HG03342 (cell line): ENCODE data around the gene SLC37A1.

Source experiments
- ATAC-seq: cut with Tn5 transposase; IDR thresholded peaks from one replicate; pipeline ENCODE4 v1.9.1; 2021; ENCODE audit warnings: mild to moderate bottlenecking, moderate library complexity; ENCODE audit not compliant: unreplicated experiment

The SLC37A1 gene

GRCh38 chr21:42590431-42591131 is 76.9 kb downstream of the SLC37A1 start:
- ATAC-seq: no peak

GRCh38 chr21:42591170-42591869 is 77.7 kb downstream of the SLC37A1 start:
- no peak for ATAC-seq

GRCh38 chr21:42592156-42592820 is 78.6 kb downstream of the SLC37A1 start:
- no peak for ATAC-seq

- no peak for ATAC-seq
Observed at GRCh38 chr21:42593007-42593814, 79.6 kb downstream of the SLC37A1 start.

- ATAC-seq: no peak
Observed at GRCh38 chr21:42594616-42595282, 81.1 kb downstream of the SLC37A1 start.

- no peak for ATAC-seq
Observed at GRCh38 chr21:42595283-42596187, 81.9 kb downstream of the SLC37A1 start.

GRCh38 chr21:42596657-42597056 is 83.0 kb downstream of the SLC37A1 start:
- ATAC-seq: no peak

GRCh38 chr21:42597487-42598158 is 84.0 kb downstream of the SLC37A1 start:
- no peak for ATAC-seq

- ATAC-seq: no peak
Observed at GRCh38 chr21:42598159-42598735, 84.6 kb downstream of the SLC37A1 start.

GRCh38 chr21:42599486-42599885 is 85.8 kb downstream of the SLC37A1 start:
- ATAC-seq: no peak

GRCh38 chr21:42599962-42600361 is 86.3 kb downstream of the SLC37A1 start:
- ATAC-seq: no peak

- ATAC-seq: no peak
Observed at GRCh38 chr21:42601656-42602055, 88.0 kb downstream of the SLC37A1 start.

GRCh38 chr21:42607102-42607501 is 93.5 kb downstream of the SLC37A1 start:
- no peak for ATAC-seq

- no peak for ATAC-seq
Observed at GRCh38 chr21:42607525-42608102, 94.0 kb downstream of the SLC37A1 start.

GRCh38 chr21:42608446-42608845 is 94.8 kb downstream of the SLC37A1 start:
- no peak for ATAC-seq

GRCh38 chr21:42609811-42610210 is 96.2 kb downstream of the SLC37A1 start:
- no peak for ATAC-seq

GRCh38 chr21:42611852-42612251 is 98.2 kb downstream of the SLC37A1 start:
- no peak for ATAC-seq

GRCh38 chr21:42612390-42612789 is 98.7 kb downstream of the SLC37A1 start:
- no peak for ATAC-seq
